Right hindlimb (tissue), 1 donor: ENCODE data around the gene DNAJB7.
"Not testable (repeated sequence)": the region's sequence is repeated elsewhere in the genome, so short reads cannot be mapped to it uniquely, and the experiment has no call there.

Experiments
- DNase-seq: peaks from one replicate; pipeline ENCODE4 v3.0.0-alpha.2; 2018

Gene DNAJB7

GRCh38 chr22:40838486-40838885 is 23.4 kb downstream of the DNAJB7 start:
- no peak for DNase-seq

GRCh38 chr22:40834619-40835018 is 27.3 kb downstream of the DNAJB7 start:
- DNase-seq, result no peak

DNA sequence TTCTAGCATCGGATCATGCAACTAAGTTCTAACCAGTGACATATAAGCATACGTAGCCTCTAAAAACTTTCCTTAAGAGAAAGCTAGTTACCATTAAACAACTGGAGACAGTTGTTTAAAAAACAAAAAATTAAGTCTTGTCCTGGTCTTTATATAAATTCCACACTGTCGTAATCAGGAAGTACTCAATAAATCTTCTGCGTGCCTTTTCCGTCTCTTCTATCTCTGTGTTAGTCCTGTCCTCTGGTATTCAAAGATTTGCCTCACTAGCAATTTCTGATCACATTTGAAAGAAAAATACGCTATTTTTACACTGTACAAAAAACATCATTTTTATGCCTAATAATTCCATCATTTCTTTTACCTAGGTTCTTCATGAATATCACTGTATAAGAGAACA is 32.8 kb downstream of the DNAJB7 start:
- DNase-seq, result no peak

- no peak for DNase-seq
Observed at GRCh38 chr22:40826984-40827741, 34.8 kb downstream of the DNAJB7 start.

- not testable (repeated sequence) for DNase-seq
Observed at GRCh38 chr22:40826292-40826691, 35.6 kb downstream of the DNAJB7 start.

DNA sequence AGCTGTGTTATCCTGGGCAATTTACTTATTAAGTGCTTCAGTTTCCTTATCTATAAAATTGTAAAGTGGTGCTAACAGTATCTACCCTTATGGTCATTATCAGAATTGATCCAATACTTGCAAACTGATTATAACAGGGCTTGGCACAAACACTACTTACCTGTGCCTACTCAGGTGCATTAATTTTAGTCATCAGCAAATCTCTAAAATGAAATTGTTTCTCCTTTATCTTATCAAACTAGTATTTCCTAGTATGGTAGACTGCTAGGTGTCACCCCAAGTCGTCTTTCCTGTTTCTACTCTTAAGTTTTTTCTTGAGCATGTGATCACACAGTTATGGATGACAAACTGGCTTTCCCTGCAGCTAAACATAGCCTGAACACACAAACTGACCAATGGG is 38.5 kb downstream of the DNAJB7 start:
- no peak for DNase-seq

GRCh38 chr22:40819599-40820140 is 42.2 kb downstream of the DNAJB7 start:
- DNase-seq, result no peak

GRCh38 chr22:40818747-40819598 is 42.9 kb downstream of the DNAJB7 start, which contains the start of gene SLC25A17:
Gene SLC25A17 (minus strand): TSS chr22:40819346. CDS start chr22:40819248, 98 bp downstream.
- DNase-seq, result peak; percentile 95

GRCh38 chr22:40818192-40818746 is 43.6 kb downstream of the DNAJB7 start:
- no peak for DNase-seq

- DNase-seq, result no peak
Observed at GRCh38 chr22:40817737-40818136, 44.2 kb downstream of the DNAJB7 start.

DNA sequence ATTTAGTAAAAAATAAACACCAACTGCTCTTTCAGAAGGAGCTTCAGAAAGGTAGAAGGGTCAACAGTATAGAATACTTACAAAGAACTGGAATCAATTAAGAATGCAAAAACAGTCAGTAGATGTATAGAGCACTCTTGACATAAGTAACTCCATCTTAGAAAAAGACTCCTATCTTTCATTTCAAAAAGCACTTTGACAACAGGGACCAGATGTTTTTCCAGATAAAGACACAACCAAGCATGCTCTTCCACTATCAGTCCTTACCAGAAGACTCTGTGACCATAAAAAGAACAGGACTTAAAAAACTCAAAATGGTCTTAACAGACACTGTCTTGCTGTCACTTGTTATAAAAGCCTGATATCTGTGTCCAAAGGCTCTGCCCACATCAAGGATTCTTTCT is 48.0 kb downstream of the DNAJB7 start:
- no peak for DNase-seq
